ENCODE measurements around the gene IGFL1. TPM values are rescaled to one million over a fixed set of nuclear protein-coding genes. Genes with fewer than 3 reads are reported as not detected.
A peak's percentile ranks its signal among the peaks of the same experiment; 100 is the strongest.
"Not testable (repeated sequence)": the region's sequence is repeated elsewhere in the genome, so short reads cannot be mapped to it uniquely, and the experiment has no call there.

Gene IGFL1
- total RNA-seq: 0.99 TPM
- 26.9 TPM for polyA plus RNA-seq
- long read RNA-seq, donor 1: 0 reads
- long read RNA-seq, donor 2, partial matches to known transcripts: 0 of 1 reads
- long read RNA-seq, donor 2, other reads (novel, unspliced or antisense): 0 of 1 reads
- long read RNA-seq, donor 3: 0 reads
- long read RNA-seq, donor 4: 0 reads
- long read RNA-seq, donor 5, partial matches to known transcripts: 0 of 1 reads
- long read RNA-seq, donor 5, other reads (novel, unspliced or antisense): 0 of 1 reads
- long read RNA-seq, donor 6: 0 reads
- long read RNA-seq, donor 7: 0 reads
- long read RNA-seq, donor 8: 0 reads
- long read RNA-seq, donor 9: 0 reads
- long read RNA-seq, donor 10: 0 reads

DNA sequence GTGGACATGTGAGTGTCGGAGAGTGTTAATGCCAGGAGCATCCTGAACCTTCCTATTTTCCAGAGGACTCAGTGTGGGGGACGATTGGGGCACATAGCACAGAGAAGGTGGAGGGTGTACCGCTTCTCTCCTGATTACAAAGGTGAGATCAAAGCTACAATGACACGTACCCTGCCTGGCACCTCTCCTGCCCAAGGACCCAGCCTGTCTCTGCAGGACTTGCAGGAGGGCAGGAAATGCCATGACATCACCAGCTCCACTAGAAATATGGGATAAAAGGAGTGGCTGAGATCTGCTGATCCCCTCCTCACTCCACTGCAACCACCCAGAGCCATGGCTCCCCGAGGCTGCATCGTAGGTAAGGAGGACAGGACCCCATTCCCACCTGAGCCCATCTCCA lies at the start of gene IGFL1:
Gene IGFL1, plus strand, starts transcription at position 301 of the 400 bp plus-strand sequence. Its CDS starts 33 bp downstream, at position 334.
- Histone ChIP-seq H3K36me3 (ENCODE audit: control insufficient read depth in 2 of 2, insufficient read depth in 2 of 2, low read length in 1 of 2) (no peaks in the 10 kb centered on the region), H3K4me1 (ENCODE audit: control insufficient read depth in 2 of 2, insufficient read depth in 2 of 2, low read length in 2 of 2) (no peaks in the 10 kb centered on the region), H3K4me3 (ENCODE audit: low read length in 2 of 2) (no peak within 1 kb of the TSS), H3K9me3 (ENCODE audit: control insufficient read depth in 2 of 2, insufficient read depth in 1 of 2, low read length in 1 of 2) (no peaks in the 10 kb centered on the region), H3K27ac (ENCODE audit: low read depth in 1 of 2, low read length in 1 of 2) (no peak within 1 kb of the TSS), H3K27me3 (ENCODE audit: control insufficient read depth in 2 of 2, insufficient read depth in 1 of 2, low read length in 1 of 2) (peaks cover 0 to 3% of the 10 kb centered on the region in 2 donors)
- no peak for DNase-seq (ENCODE audit: low read depth in 6 of 9, low spot score in 9 of 9)
- WGBS: 83% methylated on average over 6 of the region's 6 CpGs

DNA sequence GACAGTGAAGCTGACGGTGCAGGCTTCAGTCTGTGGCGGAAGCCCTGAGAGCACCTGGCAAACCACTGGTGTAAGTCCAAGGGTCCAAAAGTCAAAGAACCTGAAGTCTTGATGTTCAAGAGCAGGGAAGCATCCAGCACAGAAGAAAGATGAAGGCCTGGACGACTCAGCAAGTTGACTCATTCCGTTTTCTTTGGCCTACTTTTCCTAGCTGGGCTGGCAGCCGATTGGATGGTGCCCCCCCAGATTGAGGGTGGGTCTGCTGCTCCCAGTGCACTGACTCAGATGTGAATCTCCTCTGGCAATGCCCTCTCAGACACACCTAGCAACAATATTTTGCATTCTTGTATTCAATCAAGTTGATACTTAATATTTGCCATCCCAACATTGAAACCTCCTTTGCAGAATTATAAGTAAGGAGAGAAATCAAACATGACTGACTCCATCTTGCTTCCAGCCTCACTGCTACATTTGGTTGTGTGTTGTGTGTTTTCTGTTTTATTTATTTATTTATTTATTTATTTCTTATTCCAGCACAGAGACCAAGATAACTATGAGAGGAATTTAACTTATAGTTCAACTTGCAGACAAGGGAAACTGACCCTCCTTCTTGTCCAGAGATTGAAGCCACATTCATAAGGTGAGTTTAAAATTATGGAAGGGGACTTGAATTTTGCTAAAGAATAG lies 48.7 kb upstream of the IGFL1 start:
- Histone ChIP-seq H3K27ac (ENCODE audit: low read depth in 1 of 2, low read length in 1 of 2) (no peak overlapping the region), H3K27me3 (ENCODE audit: control insufficient read depth in 2 of 2, insufficient read depth in 1 of 2, low read length in 1 of 2) (peaks cover 0 to 4% of the 10 kb centered on the region in 2 donors), H3K4me1 (ENCODE audit: control insufficient read depth in 2 of 2, insufficient read depth in 2 of 2, low read length in 2 of 2) (peaks cover 0 to 4% of the 10 kb centered on the region in 2 donors), H3K4me3 (ENCODE audit: low read length in 2 of 2) (no peak overlapping the region), H3K36me3 (ENCODE audit: control insufficient read depth in 2 of 2, insufficient read depth in 2 of 2, low read length in 1 of 2) (no peaks in the 10 kb centered on the region), H3K9me3 (ENCODE audit: control insufficient read depth in 2 of 2, insufficient read depth in 1 of 2, low read length in 1 of 2) (no peaks in the 10 kb centered on the region)
- WGBS: 88% methylated on average over 5 of the region's 5 CpGs
- DNase-seq (ENCODE audit: low read depth in 6 of 9, low spot score in 9 of 9): no peak

DNA sequence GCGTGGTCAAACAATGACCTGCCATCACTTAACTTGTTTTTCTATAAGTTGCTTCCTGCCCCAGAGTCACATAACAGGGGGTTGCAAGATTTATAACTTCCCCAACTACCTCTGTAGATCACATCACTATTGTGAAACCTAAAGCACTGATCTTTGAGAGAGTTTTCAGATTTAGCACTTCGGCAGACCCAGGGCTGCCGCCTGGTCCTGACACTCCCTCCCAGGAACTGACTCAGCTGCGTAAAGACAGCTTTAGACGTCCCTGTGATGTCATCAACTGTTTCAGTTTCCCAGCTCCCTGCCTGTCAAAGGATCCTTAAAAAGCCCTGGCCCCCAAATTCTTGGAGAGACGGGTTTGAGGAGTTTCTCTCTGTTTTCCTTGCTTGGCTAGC lies 48.2 kb upstream of the IGFL1 start:
- Histone ChIP-seq H3K4me3 (ENCODE audit: low read length in 2 of 2) (no peak overlapping the region), H3K4me1 (ENCODE audit: control insufficient read depth in 2 of 2, insufficient read depth in 2 of 2, low read length in 2 of 2) (peaks cover 0 to 4% of the 10 kb centered on the region in 2 donors), H3K9me3 (ENCODE audit: control insufficient read depth in 2 of 2, insufficient read depth in 1 of 2, low read length in 1 of 2) (no peaks in the 10 kb centered on the region), H3K27me3 (ENCODE audit: control insufficient read depth in 2 of 2, insufficient read depth in 1 of 2, low read length in 1 of 2) (peaks cover 0 to 4% of the 10 kb centered on the region in 2 donors), H3K36me3 (ENCODE audit: control insufficient read depth in 2 of 2, insufficient read depth in 2 of 2, low read length in 1 of 2) (no peaks in the 10 kb centered on the region), H3K27ac (ENCODE audit: low read depth in 1 of 2, low read length in 1 of 2) (no peak overlapping the region)
- WGBS: 11% methylated on average over 6 of the region's 6 CpGs
- no peak for DNase-seq (ENCODE audit: low read depth in 6 of 9, low spot score in 9 of 9)

DNA sequence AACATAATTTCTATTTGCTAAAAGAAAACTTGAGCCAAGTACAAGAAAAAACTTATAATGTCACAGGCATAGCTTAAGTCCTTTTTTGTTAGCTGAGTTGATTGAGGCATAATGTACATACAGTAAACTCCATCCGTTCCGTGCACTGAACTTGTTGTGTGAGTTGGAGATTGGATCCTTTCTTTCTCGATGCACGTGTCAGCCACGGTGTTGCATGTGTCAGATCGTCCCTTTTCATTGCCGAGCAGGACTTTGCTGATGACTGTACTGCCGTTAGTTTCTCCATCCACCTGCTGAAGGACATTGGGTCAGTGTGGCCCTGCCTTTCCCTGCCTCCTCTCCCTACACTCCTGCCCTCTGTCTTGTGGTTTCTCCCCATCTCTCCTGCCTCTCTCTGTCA lies 47.1 kb upstream of the IGFL1 start:
- 94% methylated on average over 8 of the region's 8 CpGs for WGBS
- DNase-seq (ENCODE audit: low read depth in 6 of 9, low spot score in 9 of 9): no peak
- Histone ChIP-seq H3K9me3 (ENCODE audit: control insufficient read depth in 2 of 2, insufficient read depth in 1 of 2, low read length in 1 of 2) (no peaks in the 10 kb centered on the region), H3K27ac (ENCODE audit: low read depth in 1 of 2, low read length in 1 of 2) (no peak overlapping the region), H3K4me3 (ENCODE audit: low read length in 2 of 2) (no peak overlapping the region), H3K27me3 (ENCODE audit: control insufficient read depth in 2 of 2, insufficient read depth in 1 of 2, low read length in 1 of 2) (peaks cover 0 to 4% of the 10 kb centered on the region in 2 donors), H3K4me1 (ENCODE audit: control insufficient read depth in 2 of 2, insufficient read depth in 2 of 2, low read length in 2 of 2) (peaks cover 0 to 4% of the 10 kb centered on the region in 2 donors), H3K36me3 (ENCODE audit: control insufficient read depth in 2 of 2, insufficient read depth in 2 of 2, low read length in 1 of 2) (no peaks in the 10 kb centered on the region)

DNA sequence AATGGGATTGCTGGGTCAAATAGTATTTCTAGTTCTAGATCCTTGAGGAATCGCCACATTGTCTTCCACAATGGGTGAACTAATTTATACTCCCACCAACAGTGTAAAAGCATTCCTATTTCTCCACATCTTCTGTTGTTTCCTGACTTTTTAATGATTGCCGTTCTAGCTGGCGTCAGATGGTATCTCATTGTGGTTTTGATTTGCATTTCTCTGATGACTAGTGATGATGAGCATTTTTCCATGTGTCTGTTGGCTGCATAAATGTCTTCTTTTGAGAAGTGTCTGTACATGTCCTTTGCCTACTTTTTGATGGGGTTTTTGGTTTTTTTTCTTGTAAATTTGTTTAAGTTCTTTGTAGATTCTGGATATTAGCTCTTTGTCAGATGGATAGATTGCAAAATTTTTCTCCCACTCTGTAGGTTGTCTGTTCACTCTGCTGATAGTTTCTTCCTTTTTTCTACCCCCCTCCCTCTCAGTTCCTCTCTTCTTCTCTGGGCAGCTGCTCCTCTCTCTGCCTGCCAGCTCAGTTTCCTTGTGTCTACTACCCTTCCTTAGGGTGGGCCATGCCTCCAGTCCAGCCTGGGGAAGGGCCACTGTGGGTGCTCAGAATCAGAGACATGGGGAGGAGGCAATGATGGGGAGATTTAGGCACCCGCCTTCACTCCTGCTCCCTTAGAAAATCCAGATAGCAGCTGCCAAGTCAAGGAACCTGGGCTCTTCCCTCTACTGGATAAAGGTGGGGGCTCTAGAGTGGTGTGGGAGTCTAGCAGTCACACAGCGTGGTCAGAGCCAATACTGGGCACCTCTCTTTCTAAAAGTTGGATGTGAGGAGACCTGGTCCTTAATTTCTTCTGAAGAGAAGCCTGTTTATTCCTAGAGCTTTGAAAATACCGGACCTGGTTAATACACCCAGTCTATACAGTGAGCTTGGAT lies 44.5 kb upstream of the IGFL1 start:
- not testable (repeated sequence) for DNase-seq (ENCODE audit: low read depth in 6 of 9, low spot score in 9 of 9); H3K4me3 ChIP-seq (ENCODE audit: low read length in 2 of 2); H3K36me3 ChIP-seq (ENCODE audit: control insufficient read depth in 2 of 2, insufficient read depth in 2 of 2, low read length in 1 of 2); H3K4me1 ChIP-seq (ENCODE audit: control insufficient read depth in 2 of 2, insufficient read depth in 2 of 2, low read length in 2 of 2); H3K9me3 ChIP-seq (ENCODE audit: control insufficient read depth in 2 of 2, insufficient read depth in 1 of 2, low read length in 1 of 2)
- WGBS: 66% methylated on average over 6 of the region's 6 CpGs
- H3K27ac ChIP-seq (ENCODE audit: low read depth in 1 of 2, low read length in 1 of 2): peak overlapping the region in 1 of 2 donors; percentile 25
- peaks cover 2 to 14% of the 10 kb centered on the region in 2 donors for H3K27me3 ChIP-seq (ENCODE audit: control insufficient read depth in 2 of 2, insufficient read depth in 1 of 2, low read length in 1 of 2)

DNA sequence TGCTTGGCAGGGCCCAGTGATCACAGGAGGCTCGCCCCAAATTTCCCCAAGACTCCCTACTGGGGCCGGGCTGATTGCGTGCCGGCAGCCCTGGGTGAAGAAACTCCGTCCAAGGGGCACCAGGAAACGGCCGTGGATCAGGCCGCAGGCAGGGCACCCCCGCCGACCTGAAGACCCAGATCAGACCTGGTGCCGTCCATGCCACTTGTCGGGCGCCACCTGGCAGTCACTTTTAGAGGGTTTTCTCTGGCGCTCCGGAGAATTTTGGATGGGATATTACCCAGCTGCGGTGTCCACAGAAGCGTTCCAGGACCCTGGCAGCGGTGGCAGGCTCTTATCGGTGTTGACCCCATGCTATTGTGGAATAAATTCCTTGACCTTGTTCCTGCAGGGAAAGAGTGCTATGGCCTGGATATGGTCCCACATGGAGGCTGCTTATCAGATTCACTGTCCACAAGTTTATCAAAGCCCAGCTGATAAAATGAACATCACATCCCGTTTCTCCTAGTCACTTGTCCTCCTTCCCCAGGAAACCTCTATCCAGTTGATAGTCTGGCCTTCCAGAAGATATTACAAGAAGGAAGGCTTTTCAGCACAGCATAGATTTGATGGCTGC lies 43.3 kb upstream of the IGFL1 start:
- 95% methylated on average over 20 of the region's 20 CpGs for WGBS
- peaks cover 2 to 12% of the 10 kb centered on the region in 2 donors for H3K27me3 ChIP-seq (ENCODE audit: control insufficient read depth in 2 of 2, insufficient read depth in 1 of 2, low read length in 1 of 2)
- no peak for DNase-seq (ENCODE audit: low read depth in 6 of 9, low spot score in 9 of 9)
- H3K9me3 ChIP-seq (ENCODE audit: control insufficient read depth in 2 of 2, insufficient read depth in 1 of 2, low read length in 1 of 2): no peaks in the 10 kb centered on the region
- peaks cover 0 to 8% of the 10 kb centered on the region in 2 donors for H3K4me1 ChIP-seq (ENCODE audit: control insufficient read depth in 2 of 2, insufficient read depth in 2 of 2, low read length in 2 of 2)
- no peak overlapping the region for H3K4me3 ChIP-seq (ENCODE audit: low read length in 2 of 2)
- H3K36me3 ChIP-seq (ENCODE audit: control insufficient read depth in 2 of 2, insufficient read depth in 2 of 2, low read length in 1 of 2): no peaks in the 10 kb centered on the region
- no peak overlapping the region for H3K27ac ChIP-seq (ENCODE audit: low read depth in 1 of 2, low read length in 1 of 2)

DNA sequence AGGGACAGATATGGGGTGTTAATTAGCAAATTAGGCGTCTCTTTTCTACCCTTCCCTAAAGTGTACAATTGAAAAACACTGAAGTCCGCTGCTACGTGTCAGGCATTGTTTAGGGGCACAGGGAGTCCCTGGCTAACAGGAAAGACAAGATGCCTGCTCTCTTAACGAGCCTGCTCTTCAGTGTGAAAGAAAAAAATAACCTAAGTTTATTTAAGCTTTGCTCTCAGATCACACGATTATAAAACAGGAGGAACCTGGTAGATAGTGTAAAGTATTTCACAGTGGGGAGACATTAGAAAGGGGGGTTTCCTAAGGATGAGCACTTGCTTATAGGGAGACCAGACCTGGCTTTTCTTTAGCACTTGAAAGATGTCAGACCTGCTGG lies 42.8 kb upstream of the IGFL1 start:
- Histone ChIP-seq H3K27me3 (ENCODE audit: control insufficient read depth in 2 of 2, insufficient read depth in 1 of 2, low read length in 1 of 2) (peaks cover 2 to 12% of the 10 kb centered on the region in 2 donors), H3K9me3 (ENCODE audit: control insufficient read depth in 2 of 2, insufficient read depth in 1 of 2, low read length in 1 of 2) (no peaks in the 10 kb centered on the region), H3K36me3 (ENCODE audit: control insufficient read depth in 2 of 2, insufficient read depth in 2 of 2, low read length in 1 of 2) (no peaks in the 10 kb centered on the region), H3K4me1 (ENCODE audit: control insufficient read depth in 2 of 2, insufficient read depth in 2 of 2, low read length in 2 of 2) (peaks cover 0 to 8% of the 10 kb centered on the region in 2 donors), H3K27ac (ENCODE audit: low read depth in 1 of 2, low read length in 1 of 2) (no peak overlapping the region), H3K4me3 (ENCODE audit: low read length in 2 of 2) (no peak overlapping the region)
- no peak for DNase-seq (ENCODE audit: low read depth in 6 of 9, low spot score in 9 of 9)
- WGBS: 71% methylated on average over 5 of the region's 5 CpGs

DNA sequence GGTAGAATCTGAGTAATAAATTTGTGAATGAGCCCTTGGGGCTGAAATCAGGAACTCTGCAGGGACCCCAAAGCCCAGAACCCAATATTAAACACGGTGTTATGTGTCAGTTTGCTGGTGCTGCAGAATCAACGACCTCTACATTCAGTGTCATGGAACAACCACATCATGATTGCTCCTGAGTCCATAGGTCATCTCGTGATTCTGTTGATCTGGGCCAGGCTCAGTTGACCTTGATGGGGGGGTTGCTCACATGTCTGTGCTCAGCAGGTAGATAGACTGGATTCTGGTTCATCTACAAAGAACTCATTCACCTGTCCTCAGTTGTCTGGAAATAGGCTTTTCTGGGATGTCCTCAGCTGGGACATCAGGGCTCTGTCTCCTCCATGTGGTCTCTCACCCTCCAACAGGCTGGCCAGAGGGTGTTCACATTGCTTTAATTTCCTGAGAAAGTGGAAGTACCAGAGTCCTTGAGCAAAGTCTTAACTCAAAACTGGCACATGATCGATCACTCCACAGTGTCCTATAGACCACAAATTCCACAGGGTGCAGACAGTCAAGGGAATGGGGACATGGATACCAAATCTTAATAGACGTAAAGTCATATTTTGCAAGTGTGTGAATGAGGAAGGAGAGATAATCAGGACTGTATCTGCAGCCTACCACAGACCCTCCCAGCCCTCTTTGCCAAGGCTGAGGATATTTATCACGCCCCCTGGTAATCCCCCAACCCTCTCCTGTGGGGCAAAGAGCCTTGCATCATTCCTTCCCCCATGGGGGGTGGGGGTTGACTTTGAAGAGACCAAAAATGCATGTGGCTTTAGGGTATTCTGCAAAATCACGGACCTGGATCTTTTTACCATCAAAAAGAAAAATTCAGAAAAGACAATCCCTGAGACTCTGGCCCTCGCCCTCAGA lies 39.3 kb upstream of the IGFL1 start:
- peaks cover 2 to 11% of the 10 kb centered on the region in 2 donors for H3K27me3 ChIP-seq (ENCODE audit: control insufficient read depth in 2 of 2, insufficient read depth in 1 of 2, low read length in 1 of 2)
- no peaks in the 10 kb centered on the region for H3K9me3 ChIP-seq (ENCODE audit: control insufficient read depth in 2 of 2, insufficient read depth in 1 of 2, low read length in 1 of 2)

More for the DNA sequence above, 39.3 kb upstream of the IGFL1 start:
- peaks cover 0 to 6% of the 10 kb centered on the region in 2 donors for H3K4me1 ChIP-seq (ENCODE audit: control insufficient read depth in 2 of 2, insufficient read depth in 2 of 2, low read length in 2 of 2)
- H3K4me3 ChIP-seq (ENCODE audit: low read length in 2 of 2): no peak overlapping the region
- H3K36me3 ChIP-seq (ENCODE audit: control insufficient read depth in 2 of 2, insufficient read depth in 2 of 2, low read length in 1 of 2): no peaks in the 10 kb centered on the region
- no peak for DNase-seq (ENCODE audit: low read depth in 6 of 9, low spot score in 9 of 9)
- 70% methylated on average over 8 of the region's 8 CpGs for WGBS
- H3K27ac ChIP-seq (ENCODE audit: low read depth in 1 of 2, low read length in 1 of 2): no peak overlapping the region

All from thymus (tissue), 14 donors.